Keratinocyte (primary cell): ENCODE measurements around the gene JCAD. TPM values are rescaled to one million over a fixed set of nuclear protein-coding genes. Genes with fewer than 3 reads are reported as not detected.

Experiments
- DNase-seq: peaks from one replicate; pipeline ENCODE4 v3.0.0-alpha.2; 2011; ENCODE audit warnings: low read depth, missing footprints, low spot score
- FAIRE-seq: peaks from 2 replicates; lab custom pipeline; 2011; peaks lifted over from hg19 to GRCh38; lab: Jason Lieb, UNC
- H2AFZ ChIP-seq: 2 replicates; pipeline ENCODE4 v1.6.0; 2012; ENCODE audit warnings: low read length, control low read depth, inconsistent platforms; ENCODE audit not compliant: control insufficient read depth
- H3K27ac ChIP-seq: 2 replicates; pipeline ENCODE4 v1.5.1; 2011; ENCODE audit warnings: low read length; ENCODE audit not compliant: control insufficient read depth, insufficient read depth
- H3K27me3 ChIP-seq: 3 replicates; pipeline ENCODE4 v1.6.0; 2011; ENCODE audit warnings: low read length; ENCODE audit not compliant: control insufficient read depth, insufficient read depth; ENCODE audit errors: extremely low read depth
- H3K36me3 ChIP-seq, 2 experiments: 2 replicates in 1 of 2; 3 replicates in 1 of 2; pipeline ENCODE4 v1.5.1; 2011; ENCODE audit warnings: low read length in 2 of 2, mild to moderate bottlenecking in 1 of 2; ENCODE audit not compliant: control insufficient read depth in 2 of 2, insufficient read depth in 2 of 2; ENCODE audit errors: extremely low read depth in 1 of 2
- H3K4me1 ChIP-seq: 3 replicates; pipeline ENCODE4 v1.5.1; 2011; ENCODE audit warnings: low read length; ENCODE audit not compliant: control insufficient read depth, insufficient read depth; ENCODE audit errors: extremely low read depth
- H3K4me2 ChIP-seq: 3 replicates; pipeline ENCODE4 v1.6.0; 2011; ENCODE audit warnings: low read depth, low read length; ENCODE audit not compliant: control insufficient read depth, insufficient read depth; ENCODE audit errors: extremely low read depth
- H3K4me3 ChIP-seq, 3 experiments: fragments of 200-600 bp in 1 of 3; sonication (generic) in 1 of 3; 2 replicates in 2 of 3; 3 replicates in 1 of 3; pipeline ENCODE4 v1.5.1; 2011 to 2016; ENCODE audit warnings: low read length in 3 of 3, mild to moderate bottlenecking in 3 of 3, control low read depth in 2 of 3, inconsistent platforms in 1 of 3, low read depth in 1 of 3, mixed read lengths in 1 of 3, mixed run types in 1 of 3, moderate library complexity in 1 of 3; ENCODE audit not compliant: control insufficient read depth in 2 of 3, insufficient read depth in 2 of 3; ENCODE audit errors: extremely low read depth in 1 of 3
- H3K79me2 ChIP-seq: 2 replicates; pipeline ENCODE4 v1.6.0; 2012; ENCODE audit warnings: low read length; ENCODE audit not compliant: control insufficient read depth, insufficient read depth
- H3K9ac ChIP-seq: 3 replicates; pipeline ENCODE4 v1.6.0; 2011; ENCODE audit warnings: low read length; ENCODE audit not compliant: control insufficient read depth, insufficient read depth; ENCODE audit errors: extremely low read depth
- H3K9me1 ChIP-seq: 3 replicates; pipeline ENCODE4 v1.6.0; 2011; ENCODE audit warnings: low read length; ENCODE audit not compliant: control insufficient read depth, insufficient read depth; ENCODE audit errors: extremely low read depth
- H3K9me3 ChIP-seq: 2 replicates; pipeline ENCODE4 v1.5.1; 2012; ENCODE audit warnings: low read depth, low read length; ENCODE audit not compliant: control insufficient read depth
- H4K20me1 ChIP-seq: 3 replicates; pipeline ENCODE4 v1.6.0; 2011; ENCODE audit warnings: low read length; ENCODE audit not compliant: control insufficient read depth, insufficient read depth; ENCODE audit errors: extremely low read depth
- EZH2 ChIP-seq: IDR thresholded peaks from one replicate; pipeline ENCODE4 v1.6.1; 2012; ENCODE audit warnings: inconsistent platforms, mild to moderate bottlenecking, low read length, moderate library complexity
- dilution Hi-C: fragments of 300-500 bp; cut with MboI; formaldehyde crosslinking; loops from one replicate; pipeline ENCODE4 v1.7.0; 2020; ENCODE audit warnings: low sequenced_read_pairs; ENCODE audit not compliant: extremely low pct_ligation_motif_present
- polyA plus RNA-seq, 5 experiments: library from polyadenylated mRNA; depleted of rRNA in 3 of 5; stranded (reverse) in 3 of 5; stranded (forward) in 1 of 5; unstranded in 1 of 5; fragments of >200 nt; gene quantifications; 1 replicate in 1 of 5; 2 replicates in 3 of 5; 3 replicates in 1 of 5; pipeline versions ENCODE4 v1.2.1 to v1.2.3, GENCODE V29; 2011 to 2012; ENCODE audit warnings: missing spikeins in 2 of 5, low read depth in 1 of 5, low replicate concordance in 1 of 5
- TF ChIP-seq, protein P1 (sequence below), 3 experiments: IDR thresholded peaks in 1 of 3; conservative IDR thresholded peaks in 1 of 3; optimal IDR thresholded peaks in 1 of 3; 2 replicates in 2 of 3; 3 replicates in 1 of 3; pipeline versions ENCODE3 to v1.5.1; 2011; ENCODE audit warnings: low read length in 3 of 3, mild to moderate bottlenecking in 3 of 3, moderate library complexity in 2 of 3, control low read depth in 1 of 3, inconsistent platforms in 1 of 3; ENCODE audit not compliant: insufficient read depth in 2 of 3; ENCODE audit errors: extremely low read depth in 1 of 3

JCAD gene
- polyA plus RNA-seq, 1 donor (not counting 4 experiments of a cell fraction or from before 2014, with no cell fraction given), result 0.10 TPM

DNA sequence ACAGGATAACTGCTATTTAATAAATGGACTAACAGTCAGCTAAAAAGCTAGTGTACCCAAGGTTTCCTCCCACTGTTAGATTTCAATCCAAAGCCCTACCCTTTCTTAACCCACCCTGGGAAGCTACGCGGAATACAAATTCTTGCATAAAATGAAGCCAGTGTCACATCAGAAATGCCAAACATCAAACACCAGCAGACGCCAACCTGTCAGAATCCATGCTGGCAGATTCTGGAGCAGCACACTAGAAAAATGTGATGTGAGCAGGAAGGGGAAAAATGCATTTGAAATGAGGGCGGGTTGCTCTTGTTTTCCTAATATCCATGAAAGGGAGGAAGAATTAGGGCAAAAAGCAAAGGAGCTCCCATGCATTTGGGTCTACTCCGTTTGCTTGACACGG lies 16.1 kb upstream of the JCAD start:
- no peaks in the 10 kb centered on the region for H3K4me1 ChIP-seq
- no peak for FAIRE-seq
- DNase-seq, result no peak
- no peaks in the 10 kb centered on the region for H3K9me1 ChIP-seq
- H3K79me2 ChIP-seq, result no peaks in the 10 kb centered on the region
- H3K36me3 ChIP-seq, result no peaks in the 10 kb centered on the region
- dilution Hi-C loops, result no loop called here
- TF ChIP-seq EZH2, result no peak
- TF ChIP-seq, protein P1, sequence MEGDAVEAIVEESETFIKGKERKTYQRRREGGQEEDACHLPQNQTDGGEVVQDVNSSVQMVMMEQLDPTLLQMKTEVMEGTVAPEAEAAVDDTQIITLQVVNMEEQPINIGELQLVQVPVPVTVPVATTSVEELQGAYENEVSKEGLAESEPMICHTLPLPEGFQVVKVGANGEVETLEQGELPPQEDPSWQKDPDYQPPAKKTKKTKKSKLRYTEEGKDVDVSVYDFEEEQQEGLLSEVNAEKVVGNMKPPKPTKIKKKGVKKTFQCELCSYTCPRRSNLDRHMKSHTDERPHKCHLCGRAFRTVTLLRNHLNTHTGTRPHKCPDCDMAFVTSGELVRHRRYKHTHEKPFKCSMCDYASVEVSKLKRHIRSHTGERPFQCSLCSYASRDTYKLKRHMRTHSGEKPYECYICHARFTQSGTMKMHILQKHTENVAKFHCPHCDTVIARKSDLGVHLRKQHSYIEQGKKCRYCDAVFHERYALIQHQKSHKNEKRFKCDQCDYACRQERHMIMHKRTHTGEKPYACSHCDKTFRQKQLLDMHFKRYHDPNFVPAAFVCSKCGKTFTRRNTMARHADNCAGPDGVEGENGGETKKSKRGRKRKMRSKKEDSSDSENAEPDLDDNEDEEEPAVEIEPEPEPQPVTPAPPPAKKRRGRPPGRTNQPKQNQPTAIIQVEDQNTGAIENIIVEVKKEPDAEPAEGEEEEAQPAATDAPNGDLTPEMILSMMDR (optimal IDR thresholded peaks at IDR 0.05 in 1 of 3, IDR thresholded peaks at IDR 0.05 in 1 of 3, conservative IDR thresholded peaks at IDR 0.05 in 1 of 3; ENCODE audit: extremely low read depth in 1 of 3, insufficient read depth in 2 of 3, low read length in 3 of 3), result no peak
- no peak overlapping the region for H3K9ac ChIP-seq
- H3K4me3 ChIP-seq, result no peak overlapping the region
- H3K27ac ChIP-seq, result no peak overlapping the region
- no peaks in the 10 kb centered on the region for H3K9me3 ChIP-seq
- H3K4me2 ChIP-seq, result no peak overlapping the region
- no peak overlapping the region for H2AFZ ChIP-seq
- H3K27me3 ChIP-seq, result no peaks in the 10 kb centered on the region
- H4K20me1 ChIP-seq, result no peaks in the 10 kb centered on the region

DNA sequence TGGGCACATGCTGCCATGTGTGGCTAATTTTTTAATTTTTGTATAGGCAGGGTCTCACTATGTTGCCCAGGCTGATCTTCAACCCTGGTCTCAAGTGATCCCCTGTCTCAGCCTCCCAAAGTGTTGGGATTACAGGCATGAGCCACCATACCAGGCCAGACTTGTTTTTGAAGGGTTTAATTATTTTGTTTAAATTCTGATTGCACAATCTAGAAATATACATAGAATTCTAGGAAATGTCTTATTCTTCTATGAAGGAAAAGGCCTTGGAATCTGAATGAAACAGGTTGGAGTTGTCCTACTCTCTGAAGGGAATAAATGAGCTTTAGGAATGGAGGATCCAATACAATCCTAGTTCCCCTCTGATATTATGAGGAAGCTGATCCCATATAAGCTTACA lies 15.5 kb upstream of the JCAD start:
- no peaks in the 10 kb centered on the region for H3K27me3 ChIP-seq
- H3K36me3 ChIP-seq, result no peaks in the 10 kb centered on the region
- FAIRE-seq, result no peak
- H4K20me1 ChIP-seq, result no peaks in the 10 kb centered on the region
- no peaks in the 10 kb centered on the region for H3K9me1 ChIP-seq
- no peaks in the 10 kb centered on the region for H3K9me3 ChIP-seq
- DNase-seq, result no peak
- dilution Hi-C loops, result no loop called here
- H3K4me1 ChIP-seq, result no peaks in the 10 kb centered on the region
- no peak overlapping the region for H3K27ac ChIP-seq
- no peak overlapping the region for H3K4me2 ChIP-seq
- H3K79me2 ChIP-seq, result no peaks in the 10 kb centered on the region
- no peak overlapping the region for H3K4me3 ChIP-seq
- no peak overlapping the region for H2AFZ ChIP-seq
- TF ChIP-seq EZH2, result no peak
- TF ChIP-seq, protein P1 (optimal IDR thresholded peaks at IDR 0.05 in 1 of 3, IDR thresholded peaks at IDR 0.05 in 1 of 3, conservative IDR thresholded peaks at IDR 0.05 in 1 of 3; ENCODE audit: extremely low read depth in 1 of 3, insufficient read depth in 2 of 3, low read length in 3 of 3), result no peak
- H3K9ac ChIP-seq, result no peak overlapping the region
